CD4-positive, alpha-beta T cell treated with Interleukin-21 for 1 hour (primary cell): ENCODE measurements around the gene MCHR1.

Experiments used
- DNase-seq: peaks from one replicate; pipeline ENCODE4 v3.0.0-alpha.2; 2020

The MCHR1 gene

DNA sequence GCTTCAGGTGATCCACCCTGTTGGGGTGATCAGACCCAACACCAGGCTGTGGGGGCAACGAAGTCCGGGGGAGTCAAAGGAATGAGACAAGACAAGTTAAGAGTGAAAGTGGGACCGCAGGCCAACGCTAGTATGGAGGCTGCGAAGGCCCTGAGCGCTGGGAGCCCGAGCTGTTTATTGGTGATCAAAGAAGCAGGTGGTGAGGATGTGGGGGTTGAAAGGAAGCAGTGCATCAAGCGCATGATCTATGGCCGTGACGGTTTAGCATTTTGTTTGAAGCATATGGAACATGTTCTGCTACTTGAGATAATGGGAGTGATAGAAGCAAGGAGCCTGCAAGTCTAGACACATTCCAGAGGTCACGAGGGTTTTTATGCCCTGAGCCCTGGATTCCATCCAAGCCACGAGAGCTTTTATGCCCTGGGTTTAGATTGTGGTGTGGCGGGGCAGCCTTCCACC, 49.5 kb downstream of the MCHR1 start:
- DNase-seq = peak; percentile 67

DNA sequence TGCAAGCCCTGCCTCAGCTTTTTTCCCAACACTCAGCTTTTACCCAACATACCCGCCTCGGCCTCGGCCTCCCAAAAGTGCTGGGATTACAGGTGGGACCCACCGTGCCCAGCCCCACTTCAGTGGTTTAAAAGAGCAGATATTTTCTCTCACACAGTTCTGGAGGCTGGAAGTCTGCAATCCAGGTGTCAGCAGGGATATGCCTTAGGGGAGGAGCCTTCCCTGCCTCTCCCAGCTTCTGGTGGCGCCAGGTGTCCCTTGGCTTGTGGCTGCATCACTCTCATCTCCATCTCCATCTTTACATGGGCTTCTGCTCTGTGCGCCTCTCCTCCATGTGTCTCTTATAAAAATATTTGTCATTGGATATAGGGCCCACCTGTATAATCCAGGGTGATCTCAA, 50.0 kb downstream of the MCHR1 start:
- DNase-seq = no peak
